Measurements from ENCODE around the gene LIN7A.

The LIN7A gene

GRCh38 chr12:80821513-80822000 is 116.2 kb downstream of the LIN7A start:
- H2BK15ac ChIP-seq (ENCODE audit: low read depth, poor library complexity, severe bottlenecking), result no peak overlapping the region
- no peak overlapping the region for H3K23ac ChIP-seq (ENCODE audit: low read length in 2 of 2)
- WGBS, result 77% methylated on average over 4 of the region's 4 CpGs
- H4K8ac ChIP-seq (ENCODE audit: low read length), result no peak overlapping the region
- no peaks in the 10 kb centered on the region for H3K27me3 ChIP-seq (ENCODE audit: control insufficient read depth in 1 of 2, insufficient read depth in 1 of 2, low read length in 2 of 2)
- no peak overlapping the region for H2BK5ac ChIP-seq (ENCODE audit: low read depth, low read length, poor library complexity, severe bottlenecking)
- H3K4me3 ChIP-seq (ENCODE audit: insufficient read depth in 1 of 2, low read depth in 1 of 2, low read length in 2 of 2), result no peak overlapping the region
- H3K14ac ChIP-seq (ENCODE audit: low read length in 2 of 2), result peak overlapping the region in 1 of 2 experiments; percentile 48
- no peak for DNase-seq
- no peak overlapping the region for H2BK120ac ChIP-seq (ENCODE audit: low read depth, low read length)
- H3K4ac ChIP-seq (ENCODE audit: low read depth in 1 of 2, low read length in 2 of 2), result no peak overlapping the region
- no peak overlapping the region for H3K9ac ChIP-seq (ENCODE audit: low read length)
- no peaks in the 10 kb centered on the region for H3K9me3 ChIP-seq (ENCODE audit: control insufficient read depth, low read length)
- H3K79me1 ChIP-seq (replicated peaks; ENCODE audit: low read length, poor library complexity, severe bottlenecking), result peaks cover 14% of the 10 kb centered on the region
- peaks cover 2% of the 10 kb centered on the region for H3K4me1 ChIP-seq (ENCODE audit: control insufficient read depth, insufficient read depth, low read depth, low read length)
- H3K27ac ChIP-seq (ENCODE audit: low read length, poor library complexity, severe bottlenecking), result no peak overlapping the region
- no peak overlapping the region for H4K91ac ChIP-seq (ENCODE audit: low read length)
- H2AK5ac ChIP-seq (ENCODE audit: low read length, severe bottlenecking), result no peak overlapping the region
- H3K36me3 ChIP-seq (ENCODE audit: control insufficient read depth in 1 of 2, insufficient read depth in 2 of 2, low read depth in 1 of 2, low read length in 2 of 2), result peaks cover 0 to 14% of the 10 kb centered on the region in 2 experiments
- H2BK12ac ChIP-seq (ENCODE audit: low read length in 2 of 2), result no peak overlapping the region
- H3K18ac ChIP-seq (ENCODE audit: low read depth in 1 of 2, low read length in 2 of 2), result no peak overlapping the region
- no peak overlapping the region for H2AFZ ChIP-seq (ENCODE audit: low read depth, low read length)
- no peak overlapping the region for H3K4me2 ChIP-seq (ENCODE audit: low read length, poor library complexity, severe bottlenecking)

GRCh38 chr12:80818878-80819277 is 118.9 kb downstream of the LIN7A start:
- no peak overlapping the region for H2BK15ac ChIP-seq (ENCODE audit: low read depth, poor library complexity, severe bottlenecking)
- no peak overlapping the region for H3K9ac ChIP-seq (ENCODE audit: low read length)
- peaks cover 13% of the 10 kb centered on the region for H3K79me1 ChIP-seq (replicated peaks; ENCODE audit: low read length, poor library complexity, severe bottlenecking)
- H2BK120ac ChIP-seq (ENCODE audit: low read depth, low read length), result no peak overlapping the region
- H4K8ac ChIP-seq (ENCODE audit: low read length), result no peak overlapping the region
- no peak overlapping the region for H2AFZ ChIP-seq (ENCODE audit: low read depth, low read length)
- no peaks in the 10 kb centered on the region for H3K27me3 ChIP-seq (ENCODE audit: control insufficient read depth in 1 of 2, insufficient read depth in 1 of 2, low read length in 2 of 2)
- no peak overlapping the region for H3K4me2 ChIP-seq (ENCODE audit: low read length, poor library complexity, severe bottlenecking)
- H2BK5ac ChIP-seq (ENCODE audit: low read depth, low read length, poor library complexity, severe bottlenecking), result no peak overlapping the region
- peaks cover 2% of the 10 kb centered on the region for H3K4me1 ChIP-seq (ENCODE audit: control insufficient read depth, insufficient read depth, low read depth, low read length)
- no peak overlapping the region for H3K23ac ChIP-seq (ENCODE audit: low read length in 2 of 2)
- H3K4ac ChIP-seq (ENCODE audit: low read depth in 1 of 2, low read length in 2 of 2), result no peak overlapping the region
- H3K27ac ChIP-seq (ENCODE audit: low read length, poor library complexity, severe bottlenecking), result no peak overlapping the region
- no peak overlapping the region for H3K14ac ChIP-seq (ENCODE audit: low read length in 2 of 2)
- no peak overlapping the region for H3K18ac ChIP-seq (ENCODE audit: low read depth in 1 of 2, low read length in 2 of 2)
- no peaks in the 10 kb centered on the region for H3K9me3 ChIP-seq (ENCODE audit: control insufficient read depth, low read length)
- DNase-seq, result no peak
- H4K91ac ChIP-seq (ENCODE audit: low read length), result no peak overlapping the region
- no peak overlapping the region for H3K4me3 ChIP-seq (ENCODE audit: insufficient read depth in 1 of 2, low read depth in 1 of 2, low read length in 2 of 2)
- no peak overlapping the region for H2AK5ac ChIP-seq (ENCODE audit: low read length, severe bottlenecking)
- H3K36me3 ChIP-seq (ENCODE audit: control insufficient read depth in 1 of 2, insufficient read depth in 2 of 2, low read depth in 1 of 2, low read length in 2 of 2), result peaks cover 0 to 12% of the 10 kb centered on the region in 2 experiments
- H2BK12ac ChIP-seq (ENCODE audit: low read length in 2 of 2), result no peak overlapping the region

GRCh38 chr12:80815351-80815750 is 122.4 kb downstream of the LIN7A start:
- peaks cover 2% of the 10 kb centered on the region for H3K79me1 ChIP-seq (replicated peaks; ENCODE audit: low read length, poor library complexity, severe bottlenecking)
- no peaks in the 10 kb centered on the region for H3K27me3 ChIP-seq (ENCODE audit: control insufficient read depth in 1 of 2, insufficient read depth in 1 of 2, low read length in 2 of 2)
- no peak overlapping the region for H2AK5ac ChIP-seq (ENCODE audit: low read length, severe bottlenecking)
- no peak overlapping the region for H3K27ac ChIP-seq (ENCODE audit: low read length, poor library complexity, severe bottlenecking)
- no peak overlapping the region for H3K4me2 ChIP-seq (ENCODE audit: low read length, poor library complexity, severe bottlenecking)
- no peak overlapping the region for H3K18ac ChIP-seq (ENCODE audit: low read depth in 1 of 2, low read length in 2 of 2)
- H3K36me3 ChIP-seq (ENCODE audit: control insufficient read depth in 1 of 2, insufficient read depth in 2 of 2, low read depth in 1 of 2, low read length in 2 of 2), result peaks cover 0 to 2% of the 10 kb centered on the region in 2 experiments
- DNase-seq, result peak; percentile 5
- no peak overlapping the region for H3K23ac ChIP-seq (ENCODE audit: low read length in 2 of 2)
- H3K9ac ChIP-seq (ENCODE audit: low read length), result no peak overlapping the region
- H2BK120ac ChIP-seq (ENCODE audit: low read depth, low read length), result no peak overlapping the region
- no peak overlapping the region for H4K91ac ChIP-seq (ENCODE audit: low read length)
- H3K4ac ChIP-seq (ENCODE audit: low read depth in 1 of 2, low read length in 2 of 2), result no peak overlapping the region
- H3K14ac ChIP-seq (ENCODE audit: low read length in 2 of 2), result no peak overlapping the region
- no peak overlapping the region for H2BK15ac ChIP-seq (ENCODE audit: low read depth, poor library complexity, severe bottlenecking)
- H2BK5ac ChIP-seq (ENCODE audit: low read depth, low read length, poor library complexity, severe bottlenecking), result no peak overlapping the region
- no peak overlapping the region for H4K8ac ChIP-seq (ENCODE audit: low read length)
- no peak overlapping the region for H2AFZ ChIP-seq (ENCODE audit: low read depth, low read length)
- H3K4me3 ChIP-seq (ENCODE audit: insufficient read depth in 1 of 2, low read depth in 1 of 2, low read length in 2 of 2), result no peak overlapping the region
- H2BK12ac ChIP-seq (ENCODE audit: low read length in 2 of 2), result no peak overlapping the region
- H3K4me1 ChIP-seq (ENCODE audit: control insufficient read depth, insufficient read depth, low read depth, low read length), result no peaks in the 10 kb centered on the region
- H3K9me3 ChIP-seq (ENCODE audit: control insufficient read depth, low read length), result no peaks in the 10 kb centered on the region

GRCh38 chr12:80814453-80814852 is 123.3 kb downstream of the LIN7A start:
- no peak overlapping the region for H2BK5ac ChIP-seq (ENCODE audit: low read depth, low read length, poor library complexity, severe bottlenecking)
- 86% methylated on average over 4 of the region's 4 CpGs for WGBS
- no peak overlapping the region for H3K4me2 ChIP-seq (ENCODE audit: low read length, poor library complexity, severe bottlenecking)
- H3K79me1 ChIP-seq (replicated peaks; ENCODE audit: low read length, poor library complexity, severe bottlenecking), result peaks cover 2% of the 10 kb centered on the region
- H3K14ac ChIP-seq (ENCODE audit: low read length in 2 of 2), result no peak overlapping the region
- no peaks in the 10 kb centered on the region for H3K9me3 ChIP-seq (ENCODE audit: control insufficient read depth, low read length)
- no peaks in the 10 kb centered on the region for H3K4me1 ChIP-seq (ENCODE audit: control insufficient read depth, insufficient read depth, low read depth, low read length)
- no peak overlapping the region for H2BK15ac ChIP-seq (ENCODE audit: low read depth, poor library complexity, severe bottlenecking)
- no peak overlapping the region for H3K4ac ChIP-seq (ENCODE audit: low read depth in 1 of 2, low read length in 2 of 2)
- H2BK120ac ChIP-seq (ENCODE audit: low read depth, low read length), result no peak overlapping the region
- no peak overlapping the region for H2BK12ac ChIP-seq (ENCODE audit: low read length in 2 of 2)
- no peak overlapping the region for H3K4me3 ChIP-seq (ENCODE audit: insufficient read depth in 1 of 2, low read depth in 1 of 2, low read length in 2 of 2)
- no peak for DNase-seq
- no peak overlapping the region for H3K27ac ChIP-seq (ENCODE audit: low read length, poor library complexity, severe bottlenecking)
- H2AK5ac ChIP-seq (ENCODE audit: low read length, severe bottlenecking), result no peak overlapping the region
- H3K27me3 ChIP-seq (ENCODE audit: control insufficient read depth in 1 of 2, insufficient read depth in 1 of 2, low read length in 2 of 2), result no peaks in the 10 kb centered on the region
- no peak overlapping the region for H4K91ac ChIP-seq (ENCODE audit: low read length)
- H3K9ac ChIP-seq (ENCODE audit: low read length), result no peak overlapping the region
- no peak overlapping the region for H3K23ac ChIP-seq (ENCODE audit: low read length in 2 of 2)
- no peak overlapping the region for H4K8ac ChIP-seq (ENCODE audit: low read length)
- no peak overlapping the region for H2AFZ ChIP-seq (ENCODE audit: low read depth, low read length)
- peaks cover 0 to 2% of the 10 kb centered on the region in 2 experiments for H3K36me3 ChIP-seq (ENCODE audit: control insufficient read depth in 1 of 2, insufficient read depth in 2 of 2, low read depth in 1 of 2, low read length in 2 of 2)
- no peak overlapping the region for H3K18ac ChIP-seq (ENCODE audit: low read depth in 1 of 2, low read length in 2 of 2)

Measured in mesenchymal stem cell (in vitro differentiated cells and primary cell).